GM12865 (cell line): ENCODE data around the gene DYNC2H1.

ENCODE experiments used
- DNase-seq: peaks from one replicate; pipeline ENCODE4 v3.0.0; 2010; ENCODE audit warnings: low read depth
- H3K4me3 ChIP-seq: 2 replicates; pipeline ENCODE4 v1.5.1; 2011; ENCODE audit warnings: mild to moderate bottlenecking, low read depth, low read length, control low read depth
- TF ChIP-seq, protein P1 (sequence below): IDR thresholded peaks from 2 replicates; pipeline ENCODE4 v1.5.1; 2011; ENCODE audit warnings: low read length, control low read depth, low read depth, inconsistent platforms; ENCODE audit not compliant: insufficient read depth; ENCODE audit errors: missing control alignments

DYNC2H1 gene

DNA sequence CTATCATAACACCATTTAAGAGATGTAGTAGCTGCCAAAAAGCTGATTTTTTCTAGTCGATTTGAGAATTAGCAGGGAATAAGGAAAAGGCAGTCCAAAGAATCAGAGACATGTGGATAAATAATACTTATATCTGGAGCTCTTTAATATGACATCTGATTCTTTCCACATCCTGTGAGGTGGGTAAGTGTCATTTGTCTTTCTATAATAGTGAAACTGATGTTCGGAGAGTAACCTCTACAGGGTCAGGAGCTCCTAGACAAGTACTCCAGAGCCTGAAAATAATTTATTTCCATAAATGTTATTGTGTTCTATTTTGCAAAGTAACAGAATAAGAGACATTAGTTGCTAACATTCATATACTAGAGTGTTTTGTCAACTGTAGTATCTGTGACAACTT is 367.6 kb downstream of the DYNC2H1 start:
- DNase-seq: no peak
- TF ChIP-seq, protein P1, sequence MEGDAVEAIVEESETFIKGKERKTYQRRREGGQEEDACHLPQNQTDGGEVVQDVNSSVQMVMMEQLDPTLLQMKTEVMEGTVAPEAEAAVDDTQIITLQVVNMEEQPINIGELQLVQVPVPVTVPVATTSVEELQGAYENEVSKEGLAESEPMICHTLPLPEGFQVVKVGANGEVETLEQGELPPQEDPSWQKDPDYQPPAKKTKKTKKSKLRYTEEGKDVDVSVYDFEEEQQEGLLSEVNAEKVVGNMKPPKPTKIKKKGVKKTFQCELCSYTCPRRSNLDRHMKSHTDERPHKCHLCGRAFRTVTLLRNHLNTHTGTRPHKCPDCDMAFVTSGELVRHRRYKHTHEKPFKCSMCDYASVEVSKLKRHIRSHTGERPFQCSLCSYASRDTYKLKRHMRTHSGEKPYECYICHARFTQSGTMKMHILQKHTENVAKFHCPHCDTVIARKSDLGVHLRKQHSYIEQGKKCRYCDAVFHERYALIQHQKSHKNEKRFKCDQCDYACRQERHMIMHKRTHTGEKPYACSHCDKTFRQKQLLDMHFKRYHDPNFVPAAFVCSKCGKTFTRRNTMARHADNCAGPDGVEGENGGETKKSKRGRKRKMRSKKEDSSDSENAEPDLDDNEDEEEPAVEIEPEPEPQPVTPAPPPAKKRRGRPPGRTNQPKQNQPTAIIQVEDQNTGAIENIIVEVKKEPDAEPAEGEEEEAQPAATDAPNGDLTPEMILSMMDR: no peak
- no peak overlapping the region for H3K4me3 ChIP-seq

DNA sequence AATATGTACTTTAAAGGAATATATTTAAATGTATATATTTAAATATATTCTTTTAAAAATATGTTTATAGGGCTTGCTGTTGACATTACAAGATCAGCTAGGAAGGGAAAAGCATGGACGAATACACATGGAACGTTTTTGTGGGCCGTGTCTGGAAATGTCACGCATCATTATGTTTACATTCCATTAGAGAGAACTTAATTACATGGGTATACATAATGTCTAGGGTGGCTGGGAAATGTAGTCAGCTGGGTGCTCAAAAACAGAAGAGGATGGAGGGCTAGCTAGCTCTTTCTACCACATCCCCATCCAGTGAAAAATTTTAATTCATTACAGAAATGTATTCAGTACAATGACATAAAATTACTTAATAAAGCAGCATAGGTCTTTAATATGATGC is 371.2 kb downstream of the DYNC2H1 start:
- H3K4me3 ChIP-seq: no peak overlapping the region
- TF ChIP-seq, protein P1: no peak
- no peak for DNase-seq

DNA sequence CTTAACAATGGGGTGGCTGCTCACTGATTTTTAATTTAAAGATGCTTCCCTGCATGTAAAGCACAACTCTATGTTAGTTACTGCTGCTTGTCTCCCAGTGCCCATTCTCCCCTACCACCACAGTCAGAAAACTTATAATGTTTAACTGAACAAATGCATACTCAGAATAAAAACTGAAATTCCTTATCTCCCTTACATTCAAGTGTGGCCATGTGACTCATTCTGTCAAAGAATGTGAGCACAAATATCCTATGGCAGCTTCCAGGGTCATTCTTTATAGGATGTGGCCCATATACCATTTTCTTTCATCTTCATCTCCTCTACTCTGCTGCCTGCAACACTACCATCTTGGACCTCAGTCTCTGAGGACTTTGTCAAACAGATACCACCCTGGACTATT is 374.8 kb downstream of the DYNC2H1 start:
- no peak overlapping the region for H3K4me3 ChIP-seq
- TF ChIP-seq, protein P1: no peak
- DNase-seq: no peak

DNA sequence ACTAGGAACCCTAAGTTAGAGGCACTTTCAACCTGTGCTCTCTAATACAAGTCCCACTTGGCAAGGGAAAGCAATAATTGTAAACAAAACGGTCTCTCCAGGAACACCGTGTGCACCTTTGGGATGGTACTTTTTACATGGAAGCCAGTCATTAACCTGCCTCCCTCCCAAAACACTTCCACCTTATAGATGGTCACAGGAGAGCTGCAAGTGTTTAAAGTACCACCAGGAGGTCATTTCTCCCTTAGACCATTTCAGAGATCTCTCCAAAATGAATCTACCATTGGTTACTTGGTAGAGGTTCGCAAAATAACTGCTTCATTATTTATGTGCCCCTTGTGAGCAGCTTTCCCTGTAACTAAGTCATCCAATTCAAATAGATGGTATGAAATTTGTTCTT is 375.3 kb downstream of the DYNC2H1 start:
- DNase-seq: no peak
- TF ChIP-seq, protein P1: no peak
- H3K4me3 ChIP-seq: no peak overlapping the region

DNA sequence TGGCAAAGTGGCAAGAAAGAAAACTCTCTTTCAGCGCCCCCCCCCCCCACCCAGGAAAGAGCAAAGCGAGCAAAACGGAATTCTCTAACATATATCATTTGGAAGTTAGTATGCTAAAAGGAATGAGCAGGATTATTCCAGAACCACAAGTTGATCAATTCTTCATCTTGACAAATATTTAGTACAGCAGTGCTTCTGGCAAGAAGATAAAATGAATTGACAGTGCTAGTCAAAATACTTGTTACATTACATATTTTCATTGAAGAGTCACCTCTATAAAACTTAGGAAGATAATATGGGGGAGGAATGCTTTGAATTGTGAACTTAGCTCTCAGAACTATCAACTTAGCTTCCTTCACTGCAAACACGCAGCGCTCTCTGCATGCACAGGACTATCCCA is 377.4 kb downstream of the DYNC2H1 start:
- no peak overlapping the region for H3K4me3 ChIP-seq
- TF ChIP-seq, protein P1: no peak
- DNase-seq: no peak

DNA sequence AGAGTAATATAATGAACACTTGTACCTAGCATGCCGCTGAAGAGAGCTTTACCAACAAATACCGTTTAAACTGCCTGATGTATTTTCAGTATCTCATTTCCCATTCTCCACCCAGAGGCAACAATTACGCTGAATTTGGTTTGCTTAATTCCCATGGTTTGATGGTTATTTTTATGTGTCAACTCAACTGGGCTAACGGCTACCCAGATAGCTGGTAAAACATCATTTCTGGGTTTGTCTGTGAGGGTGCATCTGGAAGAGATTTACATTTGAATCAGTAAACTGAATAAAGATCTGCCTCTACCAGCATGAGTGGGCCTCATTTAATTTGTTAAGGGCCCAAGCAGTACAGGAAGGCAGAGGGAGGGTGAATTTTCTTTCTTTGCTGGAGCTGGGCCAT is 377.9 kb downstream of the DYNC2H1 start:
- TF ChIP-seq, protein P1: no peak
- H3K4me3 ChIP-seq: no peak overlapping the region
- DNase-seq: no peak

DNA sequence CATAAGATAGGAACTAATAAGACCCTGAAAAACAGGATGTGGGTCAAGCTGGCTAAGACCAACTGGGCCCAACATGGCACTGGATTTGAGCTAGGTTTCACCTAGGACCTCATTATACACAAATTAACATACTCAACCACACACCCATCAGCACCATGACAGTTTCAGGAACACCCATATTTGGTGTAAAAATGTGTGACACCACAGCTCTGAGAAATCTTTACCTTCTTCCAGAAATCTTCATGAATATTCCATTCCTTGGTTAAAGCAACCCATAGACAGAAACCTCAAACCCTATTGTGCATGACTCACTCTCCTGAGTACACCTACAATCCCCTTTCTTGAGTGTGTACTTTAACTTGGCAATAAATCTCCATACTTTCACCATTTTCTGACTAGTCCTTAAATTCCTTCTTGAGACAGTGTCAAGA is 378.8 kb downstream of the DYNC2H1 start:
- TF ChIP-seq, protein P1: no peak
- H3K4me3 ChIP-seq: no peak overlapping the region
- DNase-seq: peak; percentile 22
